Measurements from ENCODE around the gene CMTM1. TPM values are rescaled to one million over a fixed set of nuclear protein-coding genes. Genes with fewer than 3 reads are reported as not detected.

The CMTM1 gene
- 6.2 TPM for total RNA-seq

GRCh38 chr16:66566051-66566901 is at the start of gene CMTM1:
TSS of gene CMTM1 (plus strand) at chr16:66566439. CDS start at chr16:66566514, 75 bp downstream.
- intact Hi-C loops (cut with DNase I): no loop called here
- DNase-seq (ENCODE audit: low spot score): no peak
- peak; percentile 36 for ATAC-seq

DNA sequence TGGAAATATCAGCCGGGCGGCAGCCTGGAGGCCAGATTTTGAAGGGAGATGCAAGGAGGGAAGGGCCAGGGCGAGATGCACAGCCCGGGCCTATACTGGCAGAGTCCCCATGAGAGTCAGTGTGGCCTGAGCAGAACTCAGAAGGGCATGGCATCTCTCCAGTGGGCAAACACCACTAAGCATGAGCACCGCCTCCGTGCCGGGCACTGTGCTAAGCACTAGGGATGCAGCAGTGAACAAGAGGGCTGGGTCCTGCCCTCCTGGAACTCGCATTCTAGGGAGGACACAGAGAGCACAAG is 49.8 kb upstream of the CMTM1 start:
- intact Hi-C loops (cut with DNase I): no loop called here
- DNase-seq (ENCODE audit: low spot score): no peak
- ATAC-seq: no peak

GRCh38 chr16:66516808-66517585 is 49.2 kb upstream of the CMTM1 start:
- peak; percentile 98 for DNase-seq (ENCODE audit: low spot score)
- ATAC-seq: peak; percentile 97
- intact Hi-C loops (cut with DNase I): no loop called here

- ATAC-seq: peak; percentile 0
- intact Hi-C loops (cut with DNase I): no loop called here
- peak; percentile 71 for DNase-seq (ENCODE audit: low spot score)
These were observed 48.5 kb upstream of the CMTM1 start for GRCh38 chr16:66517586-66518263.

GRCh38 chr16:66519482-66520373 is 46.5 kb upstream of the CMTM1 start:
- DNase-seq (ENCODE audit: low spot score) (no peak), ATAC-seq (no peak)

DNA sequence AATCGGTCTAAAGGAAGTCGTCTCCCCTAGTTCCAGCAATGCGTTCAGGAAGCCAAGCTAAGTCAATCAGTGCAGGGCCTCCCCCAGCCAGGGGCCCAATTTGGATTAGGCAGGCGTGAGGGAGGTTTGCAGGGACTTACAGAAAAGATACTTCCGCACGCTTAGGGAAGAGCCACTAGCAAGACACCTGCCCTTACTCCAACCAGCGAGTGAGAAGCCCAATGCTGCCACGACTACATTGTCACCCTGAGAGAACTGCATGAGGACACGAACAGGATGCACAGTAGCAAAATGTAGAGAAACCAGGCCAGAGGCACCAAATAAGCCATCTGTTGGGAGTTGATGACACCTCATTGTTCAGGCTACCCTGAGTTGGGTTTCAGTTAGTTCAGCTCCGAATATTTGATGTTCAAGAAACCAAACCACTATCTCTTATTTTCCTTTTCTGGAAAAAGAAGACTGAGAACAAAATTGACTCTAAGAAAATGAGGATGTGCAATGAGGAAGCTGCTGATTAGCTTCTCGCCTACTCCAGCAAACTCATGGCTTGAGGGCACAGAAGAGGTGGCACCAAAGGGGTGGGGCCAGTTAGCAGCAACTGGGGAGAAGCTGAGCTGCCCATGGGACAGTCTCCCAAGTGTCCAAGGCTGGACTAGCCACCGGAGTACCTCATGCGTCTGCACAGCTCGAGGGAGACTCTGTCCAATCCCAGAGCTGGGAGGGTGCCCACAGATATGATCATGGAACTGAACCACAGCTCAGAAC is 45.7 kb upstream of the CMTM1 start:
- DNase-seq (ENCODE audit: low spot score) (no peak), ATAC-seq (no peak)
- intact Hi-C loops (cut with DNase I): no loop called here

More at GRCh38 chr16:66519482-66520373, 46.5 kb upstream of the CMTM1 start:
- intact Hi-C loops (cut with DNase I): no loop called here

GRCh38 chr16:66521252-66521713 is 45.0 kb upstream of the CMTM1 start:
- intact Hi-C loops (cut with DNase I): no loop called here
- DNase-seq (ENCODE audit: low spot score) (no peak), ATAC-seq (no peak)

- DNase-seq (ENCODE audit: low spot score) (no peak), ATAC-seq (no peak)
These were observed 44.1 kb upstream of the CMTM1 start for GRCh38 chr16:66521951-66522771.

DNA sequence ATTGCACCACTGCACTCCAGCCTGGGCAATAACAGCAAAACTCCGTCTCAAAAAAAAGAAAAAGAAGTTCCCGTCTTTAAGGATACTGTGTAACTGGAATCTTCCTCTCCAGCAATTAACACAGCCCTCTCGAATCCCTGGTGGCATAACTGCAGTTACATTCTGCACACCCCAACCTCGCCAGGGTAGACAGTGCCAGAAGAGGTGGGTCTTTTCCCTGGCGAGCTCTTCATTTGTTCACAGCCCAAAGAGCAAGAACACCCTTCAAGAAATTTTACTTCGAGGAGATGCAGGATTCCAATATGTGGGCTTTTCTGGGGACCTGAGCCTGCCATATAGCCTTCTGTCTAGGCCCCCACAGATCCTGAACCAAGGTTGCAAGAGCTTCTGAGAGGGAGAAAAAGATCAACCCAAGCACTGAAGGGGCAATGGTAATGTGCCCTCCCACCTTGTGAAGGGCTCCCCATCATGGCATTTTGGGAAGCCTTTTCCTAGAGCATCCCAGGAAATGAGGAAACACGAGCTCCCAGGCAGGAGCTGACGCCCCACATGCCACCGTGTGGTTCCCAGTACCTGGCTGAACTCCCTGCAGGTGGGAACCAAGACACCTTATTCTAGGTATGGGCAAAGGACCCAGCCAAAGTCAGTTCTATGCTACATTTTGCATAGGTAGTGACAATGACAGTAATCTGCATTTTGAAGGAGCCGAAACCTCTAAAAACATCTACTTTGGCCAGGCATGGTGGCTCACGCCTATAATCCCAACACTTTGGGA is 43.2 kb upstream of the CMTM1 start:
- peak; percentile 6 for ATAC-seq
- intact Hi-C loops (cut with DNase I): no loop called here
- DNase-seq (ENCODE audit: low spot score): no peak

More at GRCh38 chr16:66521951-66522771, 44.1 kb upstream of the CMTM1 start:
- intact Hi-C loops (cut with DNase I): no loop called here

GRCh38 chr16:66523861-66524354 is 42.3 kb upstream of the CMTM1 start:
- DNase-seq (ENCODE audit: low spot score) (no peak), ATAC-seq (peak; percentile 61)

GRCh38 chr16:66524601-66525164 is 41.6 kb upstream of the CMTM1 start:
- DNase-seq (ENCODE audit: low spot score): no peak
- ATAC-seq: peak; percentile 59
- intact Hi-C loops (cut with DNase I): no loop called here

More at GRCh38 chr16:66523861-66524354, 42.3 kb upstream of the CMTM1 start:
- intact Hi-C loops (cut with DNase I): no loop called here

- no peak for DNase-seq (ENCODE audit: low spot score)
- intact Hi-C loops (cut with DNase I): no loop called here
- ATAC-seq: no peak
These were observed 40.7 kb upstream of the CMTM1 start for GRCh38 chr16:66525396-66526180.

- intact Hi-C loops (cut with DNase I): no loop called here
- ATAC-seq (no peak), DNase-seq (ENCODE audit: low spot score) (no peak)
These were observed 37.9 kb upstream of the CMTM1 start for GRCh38 chr16:66528294-66528693.

GRCh38 chr16:66529475-66529874 is 36.8 kb upstream of the CMTM1 start:
- ATAC-seq (no peak), DNase-seq (ENCODE audit: low spot score) (no peak)

GRCh38 chr16:66534376-66534799 is 31.9 kb upstream of the CMTM1 start:
- intact Hi-C loops (cut with DNase I): no loop called here
- DNase-seq (ENCODE audit: low spot score) (no peak), ATAC-seq (peak; percentile 50)

More at GRCh38 chr16:66529475-66529874, 36.8 kb upstream of the CMTM1 start:
- intact Hi-C loops (cut with DNase I): no loop called here

Data from sciatic nerve (tissue), 2 donors.